Measurements from ENCODE around the gene GUCY1A1.

The GUCY1A1 gene

DNA sequence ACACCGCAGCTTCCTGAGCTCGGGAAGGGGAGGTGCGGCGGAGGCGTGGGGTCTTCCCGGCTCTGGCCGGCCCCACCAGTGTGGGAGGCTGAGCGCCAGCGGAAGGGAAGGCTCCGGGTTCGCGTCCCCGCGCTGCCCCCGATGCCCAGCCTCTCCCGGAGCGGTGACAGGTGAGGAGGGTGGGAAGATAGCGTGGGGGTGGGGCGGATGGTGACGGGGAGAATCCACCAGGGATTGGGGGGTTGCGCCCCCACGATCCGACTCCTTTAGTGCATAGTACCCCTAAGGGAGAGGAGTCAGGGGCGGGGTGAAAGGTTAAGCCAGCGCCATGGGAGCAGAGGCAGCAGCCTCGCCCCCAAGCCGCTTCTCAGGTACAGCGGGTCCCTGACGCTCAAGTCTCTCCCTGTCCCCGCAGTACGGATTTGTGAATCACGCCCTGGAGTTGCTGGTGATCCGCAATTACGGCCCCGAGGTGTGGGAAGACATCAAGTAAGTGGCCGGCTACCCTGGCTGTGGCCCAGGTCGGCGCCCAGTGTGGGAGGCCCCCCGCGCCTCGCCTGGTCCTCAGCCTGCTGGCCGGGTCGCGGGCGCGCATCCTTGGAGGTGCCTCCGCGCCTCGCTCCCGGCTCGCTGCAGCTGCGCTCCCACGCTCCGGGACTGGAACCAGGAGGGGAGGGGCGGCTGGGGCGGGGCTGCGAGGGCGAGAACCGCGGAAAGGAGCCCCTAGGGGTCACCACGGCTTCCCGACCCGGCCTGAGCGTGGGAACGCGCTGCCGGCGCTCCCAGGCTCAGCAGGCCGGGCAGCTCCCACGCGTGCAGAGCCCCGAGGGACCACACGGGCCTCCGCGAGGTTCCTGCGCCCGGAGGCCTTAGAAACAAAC lies 93.0 kb downstream of the GUCY1A1 start:
- H3K9me2 ChIP-seq (replicated peaks; ENCODE audit: insufficient read depth, low read length) = no peaks in the 10 kb centered on the region
- DNase-seq = peak; percentile 23
- H2AFZ ChIP-seq (ENCODE audit: low read length) = peak overlapping the region; percentile 83
- H3K36me3 ChIP-seq (replicated peaks; ENCODE audit: insufficient read depth, low read length) = no peaks in the 10 kb centered on the region
- H3K9ac ChIP-seq (ENCODE audit: low read length) = peak overlapping the region; percentile 54; the same call in 1 of the 2 replicates
- H3K9me3 ChIP-seq (replicated peaks; ENCODE audit: insufficient read depth, low read length) = no peaks in the 10 kb centered on the region
- peak overlapping the region; percentile 34; the same call in 1 of the 2 replicates for H3K27ac ChIP-seq (ENCODE audit: low read length)
- H3K79me2 ChIP-seq (ENCODE audit: low read length) = no peaks in the 10 kb centered on the region
- no peaks in the 10 kb centered on the region for H4K20me1 ChIP-seq (ENCODE audit: insufficient read depth, low read length)
- TF ChIP-seq EZH2phosphoT487 (IDR thresholded peaks at IDR 0.05; ENCODE audit: low read length) = no peak
- TF ChIP-seq, protein P1, sequence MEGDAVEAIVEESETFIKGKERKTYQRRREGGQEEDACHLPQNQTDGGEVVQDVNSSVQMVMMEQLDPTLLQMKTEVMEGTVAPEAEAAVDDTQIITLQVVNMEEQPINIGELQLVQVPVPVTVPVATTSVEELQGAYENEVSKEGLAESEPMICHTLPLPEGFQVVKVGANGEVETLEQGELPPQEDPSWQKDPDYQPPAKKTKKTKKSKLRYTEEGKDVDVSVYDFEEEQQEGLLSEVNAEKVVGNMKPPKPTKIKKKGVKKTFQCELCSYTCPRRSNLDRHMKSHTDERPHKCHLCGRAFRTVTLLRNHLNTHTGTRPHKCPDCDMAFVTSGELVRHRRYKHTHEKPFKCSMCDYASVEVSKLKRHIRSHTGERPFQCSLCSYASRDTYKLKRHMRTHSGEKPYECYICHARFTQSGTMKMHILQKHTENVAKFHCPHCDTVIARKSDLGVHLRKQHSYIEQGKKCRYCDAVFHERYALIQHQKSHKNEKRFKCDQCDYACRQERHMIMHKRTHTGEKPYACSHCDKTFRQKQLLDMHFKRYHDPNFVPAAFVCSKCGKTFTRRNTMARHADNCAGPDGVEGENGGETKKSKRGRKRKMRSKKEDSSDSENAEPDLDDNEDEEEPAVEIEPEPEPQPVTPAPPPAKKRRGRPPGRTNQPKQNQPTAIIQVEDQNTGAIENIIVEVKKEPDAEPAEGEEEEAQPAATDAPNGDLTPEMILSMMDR (IDR thresholded peaks at IDR 0.05; ENCODE audit: low read length) = no peak
- TF ChIP-seq EZH2 (optimal IDR thresholded peaks at IDR 0.05; ENCODE audit: low read depth, low read length) = no peak
- H3F3A ChIP-seq (ENCODE audit: insufficient read depth, low read length) = peaks cover 10% of the 10 kb centered on the region; the same call in 1 of the 2 replicates
- no peaks in the 10 kb centered on the region for H3K27me3 ChIP-seq (replicated peaks; ENCODE audit: insufficient read depth, low read length)
- peak overlapping the region; percentile 83 for H3K4me3 ChIP-seq (ENCODE audit: low read length)
- peak overlapping the region; percentile 89 for H3K4me2 ChIP-seq (ENCODE audit: low read depth, low read length)
- H3K4me1 ChIP-seq (ENCODE audit: low read length) = peaks cover 12% of the 10 kb centered on the region

- Histone ChIP-seq H3K9me2 (replicated peaks; ENCODE audit: insufficient read depth, low read length) (no peaks in the 10 kb centered on the region), H3F3A (ENCODE audit: insufficient read depth, low read length) (peaks cover 10% of the 10 kb centered on the region; the same call in 1 of the 2 replicates), H3K9ac (ENCODE audit: low read length) (no peak overlapping the region), H4K20me1 (ENCODE audit: insufficient read depth, low read length) (no peaks in the 10 kb centered on the region), H3K4me1 (ENCODE audit: low read length) (peaks cover 12% of the 10 kb centered on the region), H3K27me3 (replicated peaks; ENCODE audit: insufficient read depth, low read length) (no peaks in the 10 kb centered on the region), H3K4me2 (ENCODE audit: low read depth, low read length) (no peak overlapping the region), H3K79me2 (ENCODE audit: low read length) (no peaks in the 10 kb centered on the region), H3K9me3 (replicated peaks; ENCODE audit: insufficient read depth, low read length) (no peaks in the 10 kb centered on the region), H3K4me3 (ENCODE audit: low read length) (no peak overlapping the region), H3K27ac (ENCODE audit: low read length) (no peak overlapping the region), H2AFZ (ENCODE audit: low read length) (no peak overlapping the region), H3K36me3 (replicated peaks; ENCODE audit: insufficient read depth, low read length) (no peaks in the 10 kb centered on the region)
- TF ChIP-seq, protein P1 (IDR thresholded peaks at IDR 0.05; ENCODE audit: low read length) = no peak
- no peak for DNase-seq
These were observed 94.4 kb downstream of the GUCY1A1 start for GRCh38 chr4:155761047-155761446.

DNA sequence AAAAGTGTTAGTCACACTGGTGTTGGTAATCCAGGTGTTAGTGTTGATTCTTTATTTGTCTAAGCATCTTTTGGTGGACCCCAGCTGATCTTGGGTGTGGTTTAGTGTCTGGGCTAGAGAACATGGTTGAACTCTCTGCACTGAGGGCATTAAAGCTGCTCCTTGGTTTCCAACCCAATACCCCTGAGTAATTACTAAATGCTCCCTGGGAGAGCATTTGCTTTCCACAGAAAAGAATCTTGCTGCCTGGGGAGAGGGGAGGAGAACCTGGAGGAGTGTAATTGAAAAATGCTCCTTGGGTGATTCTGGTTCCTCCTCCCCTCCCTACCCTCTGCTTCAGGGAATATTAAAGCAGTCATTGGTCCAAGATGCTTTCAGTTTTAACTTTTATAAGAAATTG lies 95.3 kb downstream of the GUCY1A1 start:
- Histone ChIP-seq H3K36me3 (replicated peaks; ENCODE audit: insufficient read depth, low read length) (no peaks in the 10 kb centered on the region), H3F3A (ENCODE audit: insufficient read depth, low read length) (peaks cover 10% of the 10 kb centered on the region; the same call in 1 of the 2 replicates), H3K9me3 (replicated peaks; ENCODE audit: insufficient read depth, low read length) (no peaks in the 10 kb centered on the region), H3K27me3 (replicated peaks; ENCODE audit: insufficient read depth, low read length) (no peaks in the 10 kb centered on the region), H3K4me2 (ENCODE audit: low read depth, low read length) (no peak overlapping the region), H3K4me3 (ENCODE audit: low read length) (no peak overlapping the region), H3K4me1 (ENCODE audit: low read length) (peaks cover 12% of the 10 kb centered on the region), H3K27ac (ENCODE audit: low read length) (no peak overlapping the region), H4K20me1 (ENCODE audit: insufficient read depth, low read length) (no peaks in the 10 kb centered on the region), H3K79me2 (ENCODE audit: low read length) (no peaks in the 10 kb centered on the region), H2AFZ (ENCODE audit: low read length) (no peak overlapping the region), H3K9ac (ENCODE audit: low read length) (no peak overlapping the region), H3K9me2 (replicated peaks; ENCODE audit: insufficient read depth, low read length) (no peaks in the 10 kb centered on the region)
- TF ChIP-seq EZH2phosphoT487 (IDR thresholded peaks at IDR 0.05; ENCODE audit: low read length) (no peak), EZH2 (optimal IDR thresholded peaks at IDR 0.05; ENCODE audit: low read depth, low read length) (no peak)
- TF ChIP-seq, protein P1 (IDR thresholded peaks at IDR 0.05; ENCODE audit: low read length) = no peak
- no peak for DNase-seq
